ENCODE data around the gene LRP11. TPM values are rescaled to one million over a fixed set of nuclear protein-coding genes. Genes with fewer than 3 reads are reported as not detected.
"Not testable (repeated sequence)": the region's sequence is repeated elsewhere in the genome, so short reads cannot be mapped to it uniquely, and the experiment has no call there.

LRP11 gene
- polyA plus RNA-seq (ENCODE audit: low read depth in 6 of 6) = under 1 TPM in 2 of 6 donors, not detected in 4; 0.12 to 0.28 TPM

- no peaks in the 10 kb centered on the region for H3K36me3 Mint-ChIP-seq
- peaks cover 36 to 43% (median 43%) of the 10 kb centered on the region in 3 donors for H3K27me3 Mint-ChIP-seq
- DNase-seq (peak; percentile 79), ATAC-seq (ENCODE audit: low read depth in 2 of 2) (peak; percentile 88)
- peak within 1 kb of the TSS in 2 of 6 donors; percentile 53 to 54 for H3K27ac Mint-ChIP-seq
- peak within 1 kb of the TSS; percentile 63 to 87 (median 77) for H3K4me3 Mint-ChIP-seq
- no peaks in the 10 kb centered on the region for H3K9me3 Mint-ChIP-seq
- H3K4me1 Mint-ChIP-seq = peaks cover 4 to 12% (median 10%) of the 10 kb centered on the region in 3 donors
Measured at GRCh38 chr6:149863698-149864577, at the start of gene LRP11. LRP11 (minus strand) TSS chr6:149864359; CDS start chr6:149864020, 339 bp downstream.

- Mint-ChIP-seq H3K4me1 (no peaks in the 10 kb centered on the region), H3K27ac (no peak overlapping the region), H3K9me3 (peaks cover 0 to 13% (median 7%) of the 10 kb centered on the region in 7 donors), H3K27me3 (peaks cover 39 to 68% (median 56%) of the 10 kb centered on the region in 3 donors), H3K4me3 (no peak overlapping the region), H3K36me3 (no peaks in the 10 kb centered on the region)
- DNase-seq (no peak), ATAC-seq (ENCODE audit: low read depth in 2 of 2) (no peak)
Measured at GRCh38 chr6:149913540-149914240, 49.5 kb upstream of the LRP11 start.

- no peak for DNase-seq
- Mint-ChIP-seq H3K4me1 (no peaks in the 10 kb centered on the region), H3K9me3 (peaks cover 2 to 19% (median 10%) of the 10 kb centered on the region in 7 donors), H3K27me3 (peaks cover 36 to 64% (median 50%) of the 10 kb centered on the region in 3 donors), H3K36me3 (peaks cover 2 to 3% of the 10 kb centered on the region in 2 donors), H3K4me3 (no peak overlapping the region), H3K27ac (no peak overlapping the region)
- no peak for ATAC-seq (ENCODE audit: low read depth in 2 of 2)
Measured at GRCh38 chr6:149913085-149913484, 48.9 kb upstream of the LRP11 start.

DNA sequence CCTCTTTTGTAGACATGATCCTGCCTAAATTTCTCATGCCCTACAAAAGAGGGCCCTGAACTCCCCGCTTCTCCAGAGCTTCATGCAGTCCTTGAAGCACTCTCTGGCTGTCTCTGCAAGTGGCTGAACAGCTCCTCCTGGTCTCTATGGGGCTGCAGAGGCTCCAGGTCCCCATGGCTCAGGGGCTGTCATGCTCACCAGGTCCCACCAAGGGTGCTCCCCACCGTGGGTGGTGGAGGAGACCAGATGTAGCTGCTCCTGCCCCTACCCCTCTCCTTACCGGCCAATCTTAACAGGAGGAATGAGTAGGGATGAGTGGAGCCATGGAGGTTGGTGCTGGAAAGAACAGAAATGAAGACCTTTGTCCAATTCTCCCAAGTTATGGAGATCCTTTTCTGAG, 48.5 kb upstream of the LRP11 start:
- H3K4me1 Mint-ChIP-seq; ATAC-seq (ENCODE audit: low read depth in 2 of 2); H3K27ac Mint-ChIP-seq; H3K36me3 Mint-ChIP-seq; DNase-seq; H3K4me3 Mint-ChIP-seq: not testable (repeated sequence)
- Mint-ChIP-seq H3K9me3 (peaks cover 5 to 23% (median 14%) of the 10 kb centered on the region in 7 donors), H3K27me3 (peaks cover 36 to 63% (median 46%) of the 10 kb centered on the region in 3 donors)

DNA sequence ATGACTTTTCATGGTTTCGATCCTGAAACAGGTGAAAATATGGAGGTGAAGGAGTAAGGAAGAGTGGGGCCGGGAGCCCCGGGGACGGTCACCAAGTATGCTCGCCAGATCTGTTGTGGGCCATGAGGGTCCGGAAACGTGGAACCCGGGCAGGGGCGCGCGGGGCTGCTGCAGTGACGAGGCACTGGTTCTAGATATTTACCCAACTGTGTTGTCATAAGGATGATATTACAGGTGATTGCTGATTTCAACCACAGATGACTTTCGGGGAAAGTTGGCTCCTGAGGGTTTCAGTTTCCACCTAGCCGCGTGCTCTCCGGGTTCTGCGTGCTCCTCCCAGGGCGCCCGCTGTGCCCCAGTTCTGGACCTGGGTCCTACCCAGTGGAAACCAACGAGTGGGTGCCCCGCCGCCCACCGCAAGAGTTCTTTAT, 46.6 kb upstream of the LRP11 start:
- H3K27ac Mint-ChIP-seq = no peak overlapping the region
- no peak overlapping the region for H3K4me3 Mint-ChIP-seq
- H3K27me3 Mint-ChIP-seq = peaks cover 39 to 63% (median 48%) of the 10 kb centered on the region in 3 donors
- peaks cover 7 to 18% of the 10 kb centered on the region in 2 donors for H3K36me3 Mint-ChIP-seq
- no peaks in the 10 kb centered on the region for H3K4me1 Mint-ChIP-seq
- H3K9me3 Mint-ChIP-seq = peaks cover 5 to 28% (median 16%) of the 10 kb centered on the region in 7 donors
- ATAC-seq (ENCODE audit: low read depth in 2 of 2) (no peak), DNase-seq (no peak)

DNA sequence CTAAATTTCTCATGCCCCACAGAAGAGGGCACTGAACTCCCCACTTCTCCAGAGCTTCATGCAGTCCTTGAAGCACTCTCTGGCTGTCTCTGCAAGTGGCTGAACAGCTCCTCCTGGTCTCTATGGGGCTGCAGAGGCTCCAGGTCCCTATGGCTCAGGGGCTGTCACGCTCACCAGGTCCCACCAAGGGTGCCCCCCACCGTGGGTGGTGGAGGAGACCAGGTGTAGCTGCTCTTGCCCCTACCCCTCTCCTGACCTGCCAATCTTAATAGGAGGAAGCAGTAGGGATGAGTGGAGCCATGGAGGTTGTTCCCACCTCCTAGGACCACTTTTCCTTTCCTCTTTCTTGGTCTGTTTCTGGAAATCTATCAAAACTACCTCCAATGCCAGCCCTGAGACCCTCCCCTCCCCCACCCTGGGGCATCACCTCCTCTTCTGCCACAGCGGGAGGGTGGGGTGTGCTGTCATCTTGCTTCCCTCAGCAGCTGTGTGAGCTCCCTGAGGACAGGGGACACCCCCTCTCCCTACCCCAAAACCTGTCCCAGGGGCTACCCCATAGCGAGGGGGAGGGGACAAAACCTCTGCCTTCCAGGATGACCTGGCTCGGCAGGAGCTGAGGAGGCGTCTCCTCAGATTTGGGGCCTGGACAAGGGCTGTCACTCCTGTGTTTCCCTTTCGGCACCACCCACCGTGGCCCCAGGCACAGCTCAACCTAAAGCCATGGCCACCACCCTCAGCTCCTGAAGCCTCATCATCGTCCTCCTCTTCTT, 45.7 kb upstream of the LRP11 start:
- H3K27me3 Mint-ChIP-seq = peaks cover 35 to 69% (median 52%) of the 10 kb centered on the region in 3 donors
- H3K4me1 Mint-ChIP-seq = no peaks in the 10 kb centered on the region
- no peak overlapping the region for H3K4me3 Mint-ChIP-seq
- DNase-seq (no peak), ATAC-seq (ENCODE audit: low read depth in 2 of 2) (no peak)
- no peak overlapping the region for H3K27ac Mint-ChIP-seq
- H3K9me3 Mint-ChIP-seq = peaks cover 5 to 28% (median 16%) of the 10 kb centered on the region in 7 donors
- H3K36me3 Mint-ChIP-seq = peaks cover 7 to 18% of the 10 kb centered on the region in 2 donors

DNA sequence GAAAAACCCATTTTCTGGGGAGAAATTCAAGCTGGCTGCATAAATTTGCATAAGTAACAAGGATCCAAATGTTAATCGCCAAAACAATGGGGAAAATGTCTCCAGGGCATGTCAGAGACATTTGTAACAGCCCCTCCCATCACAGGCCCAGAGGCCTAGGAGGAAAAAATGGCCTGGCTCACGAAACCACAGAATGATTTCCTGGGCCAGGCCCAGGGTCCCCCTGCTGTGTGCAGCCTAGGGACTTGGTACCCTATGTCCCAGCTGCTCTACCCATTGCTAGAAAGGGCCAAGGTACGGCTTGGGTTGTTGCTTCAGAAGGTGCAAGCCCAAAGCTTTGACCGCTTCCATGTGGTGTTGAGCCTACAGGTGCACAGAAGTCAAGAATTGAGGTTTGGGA, 44.3 kb upstream of the LRP11 start:
- H3K4me1 Mint-ChIP-seq; DNase-seq; H3K4me3 Mint-ChIP-seq; H3K27ac Mint-ChIP-seq; ATAC-seq (ENCODE audit: low read depth in 2 of 2): not testable (repeated sequence)
- H3K27me3 Mint-ChIP-seq = peaks cover 23 to 67% (median 49%) of the 10 kb centered on the region in 3 donors
- H3K9me3 Mint-ChIP-seq = peaks cover 5 to 28% (median 16%) of the 10 kb centered on the region in 7 donors
- peaks cover 7 to 18% of the 10 kb centered on the region in 2 donors for H3K36me3 Mint-ChIP-seq

- H3K9me3 Mint-ChIP-seq = peaks cover 5 to 26% (median 16%) of the 10 kb centered on the region in 7 donors
- H3K27ac Mint-ChIP-seq = no peak overlapping the region
- ATAC-seq (ENCODE audit: low read depth in 2 of 2) = no peak
- H3K27me3 Mint-ChIP-seq = peaks cover 22 to 60% (median 45%) of the 10 kb centered on the region in 3 donors
- peaks cover 7 to 18% of the 10 kb centered on the region in 2 donors for H3K36me3 Mint-ChIP-seq
- DNase-seq = no peak
- no peak overlapping the region for H3K4me3 Mint-ChIP-seq
- no peaks in the 10 kb centered on the region for H3K4me1 Mint-ChIP-seq
Measured at GRCh38 chr6:149907317-149907716, 43.2 kb upstream of the LRP11 start.

DNA sequence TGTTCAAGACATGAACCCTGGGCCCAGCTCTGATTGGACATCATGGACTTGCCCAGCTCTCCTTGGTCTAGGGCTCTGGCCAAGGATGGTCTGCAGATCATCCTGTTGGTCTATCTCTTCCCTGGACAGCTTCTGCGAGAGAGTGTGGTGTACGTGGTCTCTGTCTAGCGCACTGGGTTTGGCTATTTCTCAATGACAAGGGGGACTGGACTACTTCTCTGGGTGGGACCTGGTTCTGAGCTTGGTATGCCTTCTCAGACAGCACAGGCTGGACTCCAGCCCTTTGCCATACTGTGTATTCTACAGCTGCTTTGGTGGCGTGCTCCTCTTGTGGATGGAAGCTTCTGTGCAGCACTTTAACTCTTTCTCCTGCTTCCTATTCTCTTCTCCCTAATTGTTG, 42.2 kb upstream of the LRP11 start:
- peaks cover 29 to 56% (median 42%) of the 10 kb centered on the region in 3 donors for H3K27me3 Mint-ChIP-seq
- no peaks in the 10 kb centered on the region for H3K4me1 Mint-ChIP-seq
- no peak for DNase-seq
- no peak overlapping the region for H3K4me3 Mint-ChIP-seq
- no peak overlapping the region for H3K27ac Mint-ChIP-seq
- ATAC-seq (ENCODE audit: low read depth in 2 of 2) = no peak
- H3K36me3 Mint-ChIP-seq = peaks cover 7 to 18% of the 10 kb centered on the region in 2 donors
- peaks cover 5 to 26% (median 16%) of the 10 kb centered on the region in 7 donors for H3K9me3 Mint-ChIP-seq

DNA sequence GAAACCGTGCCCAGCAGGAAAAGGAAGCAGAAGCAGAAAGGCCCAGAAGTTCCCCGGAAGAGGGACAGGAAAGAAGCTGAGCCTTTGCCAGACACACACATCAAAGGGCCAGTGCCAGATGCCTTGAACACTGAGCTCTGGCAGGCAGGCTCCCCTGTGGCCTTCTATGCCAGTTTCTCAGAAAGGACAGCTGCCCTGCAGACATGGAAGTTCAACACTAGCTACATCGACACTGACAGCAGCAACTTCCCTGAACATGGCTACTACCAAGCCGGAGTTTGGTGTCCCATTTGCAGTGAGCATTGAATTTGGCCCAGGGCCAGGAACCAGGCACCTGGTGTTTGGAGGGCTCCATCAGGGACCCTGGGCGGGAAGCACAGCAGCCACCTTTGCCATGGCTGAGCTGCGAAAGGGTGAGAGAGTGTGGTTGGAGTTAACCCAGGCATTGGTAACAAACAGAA, 41.8 kb upstream of the LRP11 start:
- Mint-ChIP-seq H3K4me3 (no peak overlapping the region), H3K4me1 (no peaks in the 10 kb centered on the region), H3K27ac (no peak overlapping the region), H3K9me3 (peaks cover 5 to 26% (median 16%) of the 10 kb centered on the region in 7 donors), H3K27me3 (peaks cover 25 to 52% (median 38%) of the 10 kb centered on the region in 3 donors), H3K36me3 (peaks cover 7 to 18% of the 10 kb centered on the region in 2 donors)
- DNase-seq = no peak
- ATAC-seq (ENCODE audit: low read depth in 2 of 2) = no peak

DNA sequence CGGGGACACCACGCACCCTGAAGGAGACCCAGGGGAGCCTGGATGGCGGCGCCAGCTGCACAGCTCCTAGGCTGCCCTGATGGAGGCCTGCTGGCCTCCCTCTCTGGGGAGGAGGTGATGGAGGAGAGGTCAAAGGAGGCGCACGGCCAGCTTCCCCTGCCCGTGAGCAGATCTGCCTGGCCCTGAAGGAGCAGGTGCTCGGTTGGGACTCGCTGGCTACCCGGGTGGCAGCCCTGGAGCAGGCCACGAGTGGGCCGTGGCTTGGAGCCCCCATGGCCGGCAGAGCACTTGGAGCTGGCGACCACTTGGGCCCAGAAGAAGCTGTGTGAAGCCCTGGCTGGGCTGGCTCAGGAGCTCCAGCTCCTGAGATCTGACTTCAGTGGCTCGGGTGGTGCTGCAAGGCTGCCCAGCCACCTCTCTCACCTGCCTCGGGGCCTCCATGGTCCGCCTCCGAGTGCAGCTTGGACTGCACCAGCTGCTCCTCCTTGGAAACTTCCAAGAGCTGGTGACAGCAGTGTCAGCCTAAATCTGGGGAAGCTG, 41.3 kb upstream of the LRP11 start:
- ATAC-seq (ENCODE audit: low read depth in 2 of 2) (no peak), DNase-seq (no peak)
- no peak overlapping the region for H3K27ac Mint-ChIP-seq
- peaks cover 22 to 47% (median 33%) of the 10 kb centered on the region in 3 donors for H3K27me3 Mint-ChIP-seq
- H3K36me3 Mint-ChIP-seq = peaks cover 7 to 18% of the 10 kb centered on the region in 2 donors
- no peaks in the 10 kb centered on the region for H3K4me1 Mint-ChIP-seq
- no peak overlapping the region for H3K4me3 Mint-ChIP-seq
- peaks cover 5 to 26% (median 16%) of the 10 kb centered on the region in 7 donors for H3K9me3 Mint-ChIP-seq

DNA sequence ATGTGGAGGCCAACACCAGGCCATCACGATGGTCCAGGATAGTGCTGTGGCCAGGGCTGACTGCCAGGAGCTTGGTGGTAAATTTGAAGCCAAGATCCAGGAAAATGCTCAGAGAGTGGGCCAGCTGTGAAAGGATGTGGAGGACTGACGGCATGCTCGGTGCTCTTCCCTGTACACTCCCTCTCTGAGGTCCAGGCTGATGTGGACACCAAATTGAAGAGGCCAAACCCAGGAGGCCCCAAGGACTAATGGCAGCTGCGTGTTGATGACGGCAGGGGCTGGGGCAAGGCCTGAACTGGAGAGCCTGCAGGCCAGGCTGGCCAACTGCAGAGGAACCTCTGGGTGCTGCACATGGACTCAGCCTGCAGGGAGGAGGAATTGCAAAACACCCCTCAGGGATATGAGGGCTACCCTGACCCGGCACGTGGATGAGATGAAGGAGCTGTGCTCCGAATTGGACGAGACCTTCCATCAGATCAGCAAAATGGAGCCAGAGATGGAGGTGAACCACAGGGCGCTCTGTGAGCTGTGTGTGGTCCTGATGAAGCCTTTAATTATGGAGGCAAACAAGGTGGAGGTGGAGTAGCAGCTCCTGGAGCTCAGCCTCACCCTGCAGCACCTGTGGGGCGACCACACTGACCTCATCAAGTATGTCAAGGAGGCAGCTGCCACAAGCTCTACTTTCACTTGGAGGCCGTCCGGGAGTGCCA, 40.7 kb upstream of the LRP11 start:
- peaks cover 7 to 18% of the 10 kb centered on the region in 2 donors for H3K36me3 Mint-ChIP-seq
- H3K27ac Mint-ChIP-seq = no peak overlapping the region
- peaks cover 5 to 26% (median 16%) of the 10 kb centered on the region in 7 donors for H3K9me3 Mint-ChIP-seq
- H3K4me1 Mint-ChIP-seq = no peaks in the 10 kb centered on the region
- no peak overlapping the region for H3K4me3 Mint-ChIP-seq
- H3K27me3 Mint-ChIP-seq = peaks cover 20 to 41% (median 34%) of the 10 kb centered on the region in 3 donors
- no peak for DNase-seq
- no peak for ATAC-seq (ENCODE audit: low read depth in 2 of 2)

All from naive B cell (primary cell).